Measurements from ENCODE around the gene PTPN2.

DNA sequence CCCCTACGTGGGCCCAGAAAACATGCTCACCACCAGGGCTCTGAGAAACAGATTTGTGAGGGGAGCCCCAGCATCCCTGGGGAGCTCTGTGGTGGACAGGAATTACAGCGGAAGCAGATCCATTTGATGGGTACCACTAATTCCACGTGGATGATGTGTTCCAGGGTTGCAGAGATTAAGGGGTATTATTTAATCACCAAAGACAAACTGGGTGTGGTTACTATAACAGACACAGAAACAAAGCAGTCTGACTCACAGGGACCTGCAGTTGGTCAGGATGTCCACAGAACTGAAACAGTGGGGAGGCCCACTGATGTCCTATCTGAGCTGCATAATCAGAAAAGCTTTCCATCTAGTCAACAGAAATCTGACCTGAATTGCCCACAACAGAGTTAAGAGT is 115.4 kb downstream of the PTPN2 start:
- TF ChIP-seq ZC3H10 (CRISPR knock-in tag; IDR thresholded peaks at IDR 0.05) (no peak), TOX (CRISPR knock-in tag; IDR thresholded peaks at IDR 0.05; ENCODE audit: borderline replicate concordance) (no peak), ZNF8 (CRISPR knock-in tag; IDR thresholded peaks at IDR 0.05) (no peak), ISL1 (CRISPR knock-in tag; IDR thresholded peaks at IDR 0.05) (no peak), ARNTL (CRISPR knock-in tag; IDR thresholded peaks at IDR 0.05; ENCODE audit: borderline replicate concordance, low read depth) (no peak), ZFP30 (CRISPR knock-in tag; IDR thresholded peaks at IDR 0.05) (no peak), ZNF565 (CRISPR knock-in tag; conservative IDR thresholded peaks at IDR 0.05; ENCODE audit: low read depth) (no peak)
- TF ChIP-seq, protein P1, sequence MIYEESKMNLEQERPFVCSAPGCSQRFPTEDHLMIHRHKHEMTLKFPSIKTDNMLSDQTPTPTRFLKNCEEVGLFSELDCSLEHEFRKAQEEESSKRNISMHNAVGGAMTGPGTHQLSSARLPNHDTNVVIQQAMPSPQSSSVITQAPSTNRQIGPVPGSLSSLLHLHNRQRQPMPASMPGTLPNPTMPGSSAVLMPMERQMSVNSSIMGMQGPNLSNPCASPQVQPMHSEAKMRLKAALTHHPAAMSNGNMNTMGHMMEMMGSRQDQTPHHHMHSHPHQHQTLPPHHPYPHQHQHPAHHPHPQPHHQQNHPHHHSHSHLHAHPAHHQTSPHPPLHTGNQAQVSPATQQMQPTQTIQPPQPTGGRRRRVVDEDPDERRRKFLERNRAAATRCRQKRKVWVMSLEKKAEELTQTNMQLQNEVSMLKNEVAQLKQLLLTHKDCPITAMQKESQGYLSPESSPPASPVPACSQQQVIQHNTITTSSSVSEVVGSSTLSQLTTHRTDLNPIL (CRISPR knock-in tag; IDR thresholded peaks at IDR 0.05; ENCODE audit: low read depth): no peak
- TF ChIP-seq, protein P2, sequence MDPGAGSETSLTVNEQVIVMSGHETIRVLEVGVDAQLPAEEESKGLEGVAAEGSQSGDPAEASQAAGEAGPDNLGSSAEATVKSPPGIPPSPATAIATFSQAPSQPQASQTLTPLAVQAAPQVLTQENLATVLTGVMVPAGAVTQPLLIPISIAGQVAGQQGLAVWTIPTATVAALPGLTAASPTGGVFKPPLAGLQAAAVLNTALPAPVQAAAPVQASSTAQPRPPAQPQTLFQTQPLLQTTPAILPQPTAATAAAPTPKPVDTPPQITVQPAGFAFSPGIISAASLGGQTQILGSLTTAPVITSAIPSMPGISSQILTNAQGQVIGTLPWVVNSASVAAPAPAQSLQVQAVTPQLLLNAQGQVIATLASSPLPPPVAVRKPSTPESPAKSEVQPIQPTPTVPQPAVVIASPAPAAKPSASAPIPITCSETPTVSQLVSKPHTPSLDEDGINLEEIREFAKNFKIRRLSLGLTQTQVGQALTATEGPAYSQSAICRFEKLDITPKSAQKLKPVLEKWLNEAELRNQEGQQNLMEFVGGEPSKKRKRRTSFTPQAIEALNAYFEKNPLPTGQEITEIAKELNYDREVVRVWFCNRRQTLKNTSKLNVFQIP (CRISPR knock-in tag; IDR thresholded peaks at IDR 0.05; ENCODE audit: borderline replicate concordance, low read depth): no peak
- TF ChIP-seq, protein P3, sequence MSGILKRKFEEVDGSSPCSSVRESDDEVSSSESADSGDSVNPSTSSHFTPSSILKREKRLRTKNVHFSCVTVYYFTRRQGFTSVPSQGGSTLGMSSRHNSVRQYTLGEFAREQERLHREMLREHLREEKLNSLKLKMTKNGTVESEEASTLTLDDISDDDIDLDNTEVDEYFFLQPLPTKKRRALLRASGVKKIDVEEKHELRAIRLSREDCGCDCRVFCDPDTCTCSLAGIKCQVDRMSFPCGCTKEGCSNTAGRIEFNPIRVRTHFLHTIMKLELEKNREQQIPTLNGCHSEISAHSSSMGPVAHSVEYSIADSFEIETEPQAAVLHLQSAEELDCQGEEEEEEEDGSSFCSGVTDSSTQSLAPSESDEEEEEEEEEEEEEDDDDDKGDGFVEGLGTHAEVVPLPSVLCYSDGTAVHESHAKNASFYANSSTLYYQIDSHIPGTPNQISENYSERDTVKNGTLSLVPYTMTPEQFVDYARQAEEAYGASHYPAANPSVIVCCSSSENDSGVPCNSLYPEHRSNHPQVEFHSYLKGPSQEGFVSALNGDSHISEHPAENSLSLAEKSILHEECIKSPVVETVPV (CRISPR knock-in tag; IDR thresholded peaks at IDR 0.05): no peak
